ENCODE results near the gene DYDC1. TPM values are rescaled to one million over a fixed set of nuclear protein-coding genes. Genes with fewer than 3 reads are reported as not detected.

DYDC1 gene
- total RNA-seq (2022; extraction: Qiagen RNA extraction) = not detected in 5 replicates

GRCh38 chr10:80356563-80356988 is at the start of gene DYDC1, which contains the start of gene DYDC2:
TSS of gene DYDC1 (minus strand) at chr10:80356755. CDS start at chr10:80352601, 4,154 bp downstream.
TSS of gene DYDC2 (plus strand) at chr10:80356781. CDS start at chr10:80362444, 5,663 bp downstream.

GRCh38 chr10:80289451-80290287 is 66.9 kb downstream of the DYDC1 start, which contains the start of gene MAT1A:
TSS of gene MAT1A (minus strand) at chr10:80289658. CDS start at chr10:80289423, 235 bp downstream.

Other genes starting within 250 kb of the DYDC1 start
- gene PLAC9, start 224.0 kb downstream of the DYDC1 start, total RNA-seq (2022; extraction: Qiagen RNA extraction) = 0.15 TPM in 1 of 5 replicates, not detected in the others
- gene ANXA11, start 151.2 kb downstream of the DYDC1 start, total RNA-seq (2022; extraction: Qiagen RNA extraction) = 142 to 213 TPM (median 209 TPM) in 5 replicates
- gene MAT1A, start 67.1 kb downstream of the DYDC1 start, total RNA-seq (2022; extraction: Qiagen RNA extraction) = 0.02 to 0.03 TPM in 2 of 5 replicates, not detected in the others
- 0.05 to 0.07 TPM in 2 of 5 replicates, not detected in the others for gene DYDC2, start within 50 bp of the DYDC1 start, total RNA-seq (2022; extraction: Qiagen RNA extraction)
- 42.7 to 45.5 TPM (median 44.8 TPM) in 5 replicates for gene PRXL2A, start 51.8 kb upstream of the DYDC1 start, total RNA-seq (2022; extraction: Qiagen RNA extraction)
- 116 to 163 TPM (median 157 TPM) in 5 replicates for gene TSPAN14, start 97.6 kb upstream of the DYDC1 start, total RNA-seq (2022; extraction: Qiagen RNA extraction)
- 0.03 to 0.07 TPM (median 0.05 TPM) in 3 of 5 replicates, not detected in the others for gene SH2D4B, start 181.1 kb upstream of the DYDC1 start, total RNA-seq (2022; extraction: Qiagen RNA extraction)